ENCODE measurements around the gene SPATS2.
"Not testable (repeated sequence)": the region's sequence is repeated elsewhere in the genome, so short reads cannot be mapped to it uniquely, and the experiment has no call there.

The SPATS2 gene

DNA sequence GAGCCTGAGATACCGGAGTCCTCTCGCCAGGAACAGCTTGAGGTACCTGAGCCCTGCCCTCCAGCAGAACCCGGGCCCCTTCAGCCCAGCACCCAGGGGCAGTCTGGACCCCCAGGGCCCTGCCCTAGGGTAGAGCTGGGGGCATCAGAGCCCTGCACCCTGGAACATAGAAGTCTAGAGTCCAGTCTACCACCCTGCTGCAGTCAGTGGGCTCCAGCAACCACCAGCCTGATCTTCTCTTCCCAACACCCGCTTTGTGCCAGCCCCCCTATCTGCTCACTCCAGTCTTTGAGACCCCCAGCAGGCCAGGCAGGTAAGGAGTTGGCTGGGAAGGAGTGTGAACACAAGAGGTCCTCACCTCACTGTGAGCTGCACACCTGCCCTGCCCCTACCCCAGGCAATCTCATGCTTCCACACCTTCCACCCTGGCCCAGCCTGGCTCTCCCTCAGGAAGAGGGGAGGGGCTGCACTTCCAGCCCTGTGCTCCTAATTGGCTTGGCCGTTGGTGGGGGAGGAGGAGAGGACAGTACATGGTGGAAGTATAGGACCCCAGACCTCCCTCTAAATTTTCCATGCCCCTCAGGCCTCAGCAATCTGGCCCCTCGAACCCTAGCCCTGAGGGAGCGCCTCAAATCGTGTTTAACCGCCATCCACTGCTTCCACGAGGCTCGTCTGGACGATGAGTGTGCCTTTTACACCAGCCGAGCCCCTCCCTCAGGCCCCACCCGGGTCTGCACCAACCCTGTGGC is 36.5 kb upstream of the SPATS2 start:
- Histone ChIP-seq H3K4me1 (ENCODE audit: control insufficient read depth, insufficient read depth, low read length) (peaks cover 4% of the 10 kb centered on the region; the same call in 1 of the 2 replicates), H3K9me3 (ENCODE audit: control insufficient read depth, insufficient read depth, low read length) (no peaks in the 10 kb centered on the region), H3K27ac (ENCODE audit: low read depth, low read length) (no peak overlapping the region), H3K9ac (ENCODE audit: low read depth, low read length) (no peak overlapping the region), H3K4me3 (ENCODE audit: low read depth, low read length) (no peak overlapping the region), H3K27me3 (ENCODE audit: control insufficient read depth, insufficient read depth, low read length) (peaks cover 42% of the 10 kb centered on the region), H3K36me3 (ENCODE audit: control insufficient read depth, insufficient read depth, low read length) (peaks cover 50% of the 10 kb centered on the region)

DNA sequence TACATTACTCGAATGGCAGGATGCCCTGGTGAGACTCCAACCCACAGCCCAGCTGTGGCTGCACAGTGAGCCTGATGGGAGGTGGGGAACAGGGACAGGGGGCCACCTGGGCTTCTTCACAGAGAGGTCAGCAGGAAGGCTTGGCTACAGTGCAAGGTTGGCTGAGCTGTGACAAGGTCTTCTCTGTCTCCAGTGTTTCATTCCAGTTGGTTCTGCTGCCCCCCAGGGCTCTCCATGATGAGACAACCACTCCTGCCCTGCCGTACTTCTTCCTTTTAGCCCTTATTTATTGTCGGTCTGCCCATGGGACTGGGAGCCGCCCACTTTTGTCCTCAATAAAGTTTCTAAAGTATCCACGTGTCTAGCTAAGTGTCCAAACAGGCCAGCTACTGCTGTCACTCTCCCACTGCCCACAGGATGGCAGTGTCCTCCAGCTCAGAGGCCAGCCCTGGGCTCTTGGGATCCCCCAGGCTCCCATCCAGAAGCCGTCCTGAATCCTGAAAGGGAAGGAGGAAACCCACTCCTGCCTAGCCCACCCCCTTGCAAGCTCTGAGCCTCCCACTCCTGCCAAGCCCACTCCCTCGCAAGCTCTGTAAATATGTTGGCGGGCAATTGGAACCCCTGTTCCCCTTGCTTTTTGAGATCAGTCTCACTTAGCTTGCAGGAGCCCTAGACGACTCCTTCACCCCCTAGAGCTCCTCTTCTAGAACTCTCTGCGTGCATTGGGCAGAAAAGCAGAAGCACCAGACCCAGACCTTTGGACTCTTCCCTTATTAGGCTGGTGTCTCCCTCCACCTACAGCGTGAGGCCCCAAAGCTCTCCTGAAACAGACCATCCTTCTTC is 35.7 kb upstream of the SPATS2 start:
- no peak overlapping the region for H3K27ac ChIP-seq (ENCODE audit: low read depth, low read length)
- H3K36me3 ChIP-seq (ENCODE audit: control insufficient read depth, insufficient read depth, low read length): peaks cover 42% of the 10 kb centered on the region
- peaks cover 50% of the 10 kb centered on the region for H3K27me3 ChIP-seq (ENCODE audit: control insufficient read depth, insufficient read depth, low read length)
- peaks cover 4% of the 10 kb centered on the region; the same call in 1 of the 2 replicates for H3K4me1 ChIP-seq (ENCODE audit: control insufficient read depth, insufficient read depth, low read length)
- H3K9me3 ChIP-seq (ENCODE audit: control insufficient read depth, insufficient read depth, low read length): no peaks in the 10 kb centered on the region
- no peak overlapping the region for H3K4me3 ChIP-seq (ENCODE audit: low read depth, low read length)
- no peak overlapping the region for H3K9ac ChIP-seq (ENCODE audit: low read depth, low read length)

DNA sequence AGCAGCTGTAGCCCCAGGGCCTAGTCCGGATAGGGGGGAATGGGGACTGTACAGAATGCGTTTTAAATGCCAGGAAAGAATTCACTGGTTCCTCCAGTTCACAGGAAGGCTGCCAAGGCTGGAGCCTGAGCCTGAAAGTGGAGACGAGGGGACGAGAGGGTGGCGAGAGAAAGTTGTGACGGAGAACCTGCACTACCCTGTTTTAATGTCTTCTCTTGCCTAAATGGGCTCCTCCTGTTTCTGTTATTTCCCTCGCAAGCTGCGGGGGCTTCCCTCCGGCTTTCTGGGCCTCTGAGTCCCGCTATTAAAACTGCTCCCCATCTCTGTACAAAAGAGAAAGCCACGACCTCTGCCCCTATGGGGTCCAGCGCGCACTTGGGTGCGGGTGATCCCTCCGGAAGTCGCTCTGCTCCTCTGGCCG is 34.8 kb upstream of the SPATS2 start:
- Histone ChIP-seq H3K27ac (ENCODE audit: low read depth, low read length) (no peak overlapping the region), H3K27me3 (ENCODE audit: control insufficient read depth, insufficient read depth, low read length) (peaks cover 58% of the 10 kb centered on the region)

DNA sequence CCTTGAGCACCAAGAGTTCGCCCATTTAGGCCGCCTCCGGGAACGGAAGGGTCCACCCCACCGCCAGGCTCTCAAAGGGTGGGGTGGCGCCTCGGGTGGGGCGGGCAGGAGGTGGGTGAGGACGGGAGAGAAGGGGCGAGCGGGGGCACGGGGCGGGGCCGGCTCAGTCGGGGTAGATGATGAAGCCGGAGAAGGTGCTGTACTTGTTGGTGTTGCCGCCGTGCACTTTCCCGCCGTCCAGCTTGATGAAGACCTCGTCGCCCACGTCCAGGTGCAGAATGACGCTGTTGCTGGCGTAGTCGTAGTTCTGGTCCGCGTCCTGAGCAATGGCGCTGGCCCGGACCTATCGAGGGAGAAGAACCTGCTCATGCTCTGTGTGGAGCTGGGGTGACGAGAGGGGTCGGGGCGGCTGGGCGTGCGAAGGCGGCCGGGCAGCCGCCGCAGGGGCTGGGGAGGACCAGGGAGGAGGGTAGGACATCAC is 34.3 kb upstream of the SPATS2 start:
- H3K27ac ChIP-seq (ENCODE audit: low read depth, low read length): no peak overlapping the region
- peaks cover 29% of the 10 kb centered on the region for H3K36me3 ChIP-seq (ENCODE audit: control insufficient read depth, insufficient read depth, low read length)
- H3K27me3 ChIP-seq (ENCODE audit: control insufficient read depth, insufficient read depth, low read length): peaks cover 63% of the 10 kb centered on the region
- no peaks in the 10 kb centered on the region for H3K9me3 ChIP-seq (ENCODE audit: control insufficient read depth, insufficient read depth, low read length)
- H3K4me3 ChIP-seq (ENCODE audit: low read depth, low read length): peak overlapping the region; percentile 57
- H3K9ac ChIP-seq (ENCODE audit: low read depth, low read length): no peak overlapping the region
- H3K4me1 ChIP-seq (ENCODE audit: control insufficient read depth, insufficient read depth, low read length): peaks cover 12% of the 10 kb centered on the region

More for the DNA sequence above, 34.8 kb upstream of the SPATS2 start:
- peaks cover 33% of the 10 kb centered on the region for H3K36me3 ChIP-seq (ENCODE audit: control insufficient read depth, insufficient read depth, low read length)
- peaks cover 7% of the 10 kb centered on the region for H3K4me1 ChIP-seq (ENCODE audit: control insufficient read depth, insufficient read depth, low read length)
- H3K4me3 ChIP-seq (ENCODE audit: low read depth, low read length): peak overlapping the region; percentile 57; the same call in 1 of the 2 replicates
- H3K9me3 ChIP-seq (ENCODE audit: control insufficient read depth, insufficient read depth, low read length): no peaks in the 10 kb centered on the region
- no peak overlapping the region for H3K9ac ChIP-seq (ENCODE audit: low read depth, low read length)

DNA sequence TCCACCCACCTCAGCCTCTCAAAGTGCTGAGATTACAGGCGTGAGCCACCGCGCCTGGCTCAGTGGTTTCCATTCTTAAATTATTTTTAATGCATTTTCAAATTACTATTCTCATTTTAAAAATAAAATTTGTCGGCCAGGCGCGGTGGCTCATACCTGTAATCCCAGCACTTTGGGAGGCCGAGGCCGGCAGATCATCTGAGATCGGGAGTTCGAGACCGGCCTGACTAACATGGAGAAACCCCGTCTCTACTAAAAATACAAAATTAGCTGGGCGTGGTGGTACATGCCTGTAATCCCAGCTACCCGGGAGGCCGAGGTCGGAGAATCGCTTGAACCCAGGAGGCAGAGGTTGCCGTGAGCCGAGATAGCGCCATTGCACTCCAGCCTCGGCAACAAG is 33.5 kb upstream of the SPATS2 start:
- H3K4me3 ChIP-seq (ENCODE audit: low read depth, low read length); H3K9me3 ChIP-seq (ENCODE audit: control insufficient read depth, insufficient read depth, low read length); H3K9ac ChIP-seq (ENCODE audit: low read depth, low read length); H3K27ac ChIP-seq (ENCODE audit: low read depth, low read length): not testable (repeated sequence)
- Histone ChIP-seq H3K36me3 (ENCODE audit: control insufficient read depth, insufficient read depth, low read length) (peaks cover 27% of the 10 kb centered on the region), H3K4me1 (ENCODE audit: control insufficient read depth, insufficient read depth, low read length) (peaks cover 20% of the 10 kb centered on the region), H3K27me3 (ENCODE audit: control insufficient read depth, insufficient read depth, low read length) (peaks cover 71% of the 10 kb centered on the region)

- Histone ChIP-seq H3K4me1 (ENCODE audit: control insufficient read depth, insufficient read depth, low read length) (peaks cover 25% of the 10 kb centered on the region), H3K9me3 (ENCODE audit: control insufficient read depth, insufficient read depth, low read length) (no peaks in the 10 kb centered on the region), H3K9ac (ENCODE audit: low read depth, low read length) (no peak overlapping the region), H3K4me3 (ENCODE audit: low read depth, low read length) (no peak overlapping the region), H3K27me3 (ENCODE audit: control insufficient read depth, insufficient read depth, low read length) (peaks cover 76% of the 10 kb centered on the region), H3K27ac (ENCODE audit: low read depth, low read length) (no peak overlapping the region), H3K36me3 (ENCODE audit: control insufficient read depth, insufficient read depth, low read length) (peaks cover 23% of the 10 kb centered on the region)
These were observed 33.0 kb upstream of the SPATS2 start for GRCh38 chr12:49334226-49334625.

DNA sequence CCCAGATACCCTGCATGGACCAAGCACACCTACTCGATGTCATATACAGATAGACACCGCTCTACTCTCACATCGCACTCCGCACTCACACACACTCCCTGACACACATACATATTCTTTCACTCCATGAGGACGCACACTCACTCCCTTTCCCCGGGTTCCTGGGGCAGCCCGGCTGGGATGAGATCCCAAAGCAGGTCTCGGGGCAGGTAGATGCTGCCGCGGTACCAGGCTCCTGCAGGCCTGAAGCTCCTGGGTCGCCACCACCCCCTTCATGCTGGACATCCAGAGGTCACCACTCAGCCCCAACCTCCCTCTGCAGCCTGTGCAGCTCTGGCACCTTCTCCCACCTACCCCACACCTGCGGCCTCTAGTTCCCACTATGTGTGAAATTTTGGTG is 32.6 kb upstream of the SPATS2 start:
- Histone ChIP-seq H3K27me3 (ENCODE audit: control insufficient read depth, insufficient read depth, low read length) (peaks cover 80% of the 10 kb centered on the region), H3K4me3 (ENCODE audit: low read depth, low read length) (no peak overlapping the region)

DNA sequence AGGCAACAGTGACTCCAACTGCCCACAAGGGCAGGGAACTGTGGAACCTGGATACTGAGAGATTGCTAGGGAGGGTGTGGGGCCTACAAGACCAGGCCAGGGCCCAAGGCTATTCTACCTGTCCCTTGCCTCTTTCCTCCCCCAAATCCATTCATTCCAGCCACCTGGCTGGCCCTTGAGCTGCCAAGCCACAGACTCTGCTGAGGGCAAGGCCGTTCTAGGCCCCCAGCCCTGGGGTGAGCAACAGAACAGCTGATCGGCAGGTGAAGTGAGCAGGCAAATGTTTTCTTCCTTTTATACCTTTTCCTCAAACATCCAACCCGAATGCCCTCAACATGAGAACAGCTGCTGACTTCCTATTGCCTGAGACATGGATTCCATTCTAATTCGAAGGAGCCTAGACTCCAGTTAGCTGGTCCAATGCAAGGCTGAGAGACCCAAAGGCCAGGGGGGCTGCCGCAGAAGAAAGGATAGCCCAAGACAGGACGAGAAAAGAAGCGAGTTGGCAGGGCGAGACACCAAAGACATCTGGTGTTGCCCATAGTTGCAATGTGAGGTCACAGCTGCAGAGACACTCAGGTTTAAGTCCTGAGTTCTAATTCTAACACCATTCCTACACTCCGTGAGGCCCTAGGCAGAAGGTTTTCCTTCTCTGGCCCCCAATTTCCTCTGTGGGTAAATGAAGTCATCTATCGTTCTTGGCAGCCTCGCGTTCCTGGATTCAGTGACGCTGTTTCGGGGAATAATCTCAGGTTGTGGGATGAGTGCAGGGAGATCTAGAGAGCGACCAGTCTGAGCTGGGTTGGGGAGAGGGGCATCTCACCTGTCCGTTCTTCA is 31.9 kb upstream of the SPATS2 start:
- Histone ChIP-seq H3K27me3 (ENCODE audit: control insufficient read depth, insufficient read depth, low read length) (peaks cover 87% of the 10 kb centered on the region), H3K9me3 (ENCODE audit: control insufficient read depth, insufficient read depth, low read length) (no peaks in the 10 kb centered on the region), H3K4me1 (ENCODE audit: control insufficient read depth, insufficient read depth, low read length) (peaks cover 34% of the 10 kb centered on the region), H3K4me3 (ENCODE audit: low read depth, low read length) (no peak overlapping the region), H3K36me3 (ENCODE audit: control insufficient read depth, insufficient read depth, low read length) (peaks cover 12% of the 10 kb centered on the region), H3K9ac (ENCODE audit: low read depth, low read length) (no peak overlapping the region), H3K27ac (ENCODE audit: low read depth, low read length) (no peak overlapping the region)

More for the DNA sequence above, 32.6 kb upstream of the SPATS2 start:
- peaks cover 18% of the 10 kb centered on the region for H3K36me3 ChIP-seq (ENCODE audit: control insufficient read depth, insufficient read depth, low read length)
- H3K4me1 ChIP-seq (ENCODE audit: control insufficient read depth, insufficient read depth, low read length): peaks cover 29% of the 10 kb centered on the region
- no peak overlapping the region for H3K9ac ChIP-seq (ENCODE audit: low read depth, low read length)
- no peaks in the 10 kb centered on the region for H3K9me3 ChIP-seq (ENCODE audit: control insufficient read depth, insufficient read depth, low read length)
- no peak overlapping the region for H3K27ac ChIP-seq (ENCODE audit: low read depth, low read length)

DNA sequence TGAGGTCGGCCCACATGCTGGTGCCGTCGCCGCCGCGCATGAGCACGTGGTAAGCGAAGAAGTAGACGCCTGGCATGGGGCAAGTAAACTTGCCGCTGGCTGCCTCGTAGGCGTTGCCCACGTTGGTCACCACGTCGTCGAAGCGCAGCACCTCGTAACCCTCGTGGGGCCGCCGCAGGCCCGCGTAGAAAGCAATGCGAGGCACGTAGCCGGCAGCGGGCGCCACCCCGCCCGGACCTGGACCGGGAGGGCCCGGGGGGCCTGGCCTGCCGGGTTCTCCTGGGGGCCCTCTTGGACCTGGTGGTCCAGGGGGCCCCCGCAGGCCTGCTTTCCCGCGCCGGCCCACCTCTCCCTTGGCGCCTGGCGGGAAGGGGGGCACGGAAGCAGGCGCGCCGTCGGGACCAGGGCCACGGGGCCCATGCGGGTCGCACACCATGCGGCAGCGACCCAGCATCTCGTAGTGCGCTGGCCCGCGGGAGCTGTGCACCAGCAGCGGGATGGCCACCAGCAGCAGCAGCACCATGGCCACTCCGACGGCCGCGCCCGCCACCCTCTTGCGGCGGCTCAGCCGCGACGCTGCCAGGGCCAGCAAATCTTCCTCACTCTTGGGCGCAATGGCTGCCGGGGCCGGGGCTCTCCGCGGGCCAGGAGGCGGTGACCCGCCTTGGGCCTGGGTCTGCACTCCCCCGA is 31.2 kb upstream of the SPATS2 start:
- H3K4me3 ChIP-seq (ENCODE audit: low read depth, low read length): peak overlapping the region; percentile 60
- H3K9me3 ChIP-seq (ENCODE audit: control insufficient read depth, insufficient read depth, low read length): no peaks in the 10 kb centered on the region
- peaks cover 39% of the 10 kb centered on the region for H3K4me1 ChIP-seq (ENCODE audit: control insufficient read depth, insufficient read depth, low read length)
- no peak overlapping the region for H3K9ac ChIP-seq (ENCODE audit: low read depth, low read length)
- H3K36me3 ChIP-seq (ENCODE audit: control insufficient read depth, insufficient read depth, low read length): peaks cover 4% of the 10 kb centered on the region; the same call in 1 of the 2 replicates
- H3K27ac ChIP-seq (ENCODE audit: low read depth, low read length): no peak overlapping the region
- H3K27me3 ChIP-seq (ENCODE audit: control insufficient read depth, insufficient read depth, low read length): peaks cover 95% of the 10 kb centered on the region
